Adipocyte (in vitro differentiated cells): Measurements from ENCODE around the gene PSMD13.

Experiments
- DNase-seq: peaks from one replicate; pipeline ENCODE4 v3.0.0-alpha.2; 2015; ENCODE audit warnings: low read depth
- H3K27me3 ChIP-seq: replicated peaks from 2 replicates; pipeline ENCODE4 v1.7.0; 2013; ENCODE audit warnings: mild to moderate bottlenecking, low read length, moderate library complexity; ENCODE audit not compliant: control insufficient read depth, insufficient read depth
- H3K36me3 ChIP-seq: 2 replicates; pipeline ENCODE4 v1.7.0; 2013; ENCODE audit warnings: low read length, mild to moderate bottlenecking, moderate library complexity; ENCODE audit not compliant: control insufficient read depth, insufficient read depth, severe bottlenecking
- H3K4me1 ChIP-seq: 2 replicates; pipeline ENCODE4 v1.7.0; 2013; ENCODE audit warnings: mild to moderate bottlenecking, low read length, moderate library complexity; ENCODE audit not compliant: control insufficient read depth, insufficient read depth
- H3K4me3 ChIP-seq: 2 replicates; pipeline ENCODE4 v1.7.0; 2013; ENCODE audit warnings: mild to moderate bottlenecking, low read length, moderate library complexity
- H3K9ac ChIP-seq: 2 replicates; pipeline ENCODE4 v1.7.0; 2013; ENCODE audit warnings: mild to moderate bottlenecking, low read length, moderate library complexity
- H3K9me3 ChIP-seq: 2 replicates; pipeline ENCODE4 v1.7.0; 2013; ENCODE audit warnings: mild to moderate bottlenecking, low read length, moderate library complexity; ENCODE audit not compliant: control insufficient read depth

PSMD13 gene

GRCh38 chr11:287821-288477, 51.2 kb downstream of the PSMD13 start:
- H3K4me1 ChIP-seq = peaks cover 4% of the 10 kb centered on the region
- no peaks in the 10 kb centered on the region for H3K36me3 ChIP-seq
- H3K9me3 ChIP-seq = no peaks in the 10 kb centered on the region
- H3K4me3 ChIP-seq = peak overlapping the region; percentile 79
- peaks cover 26% of the 10 kb centered on the region for H3K27me3 ChIP-seq
- peak overlapping the region; percentile 64 for H3K9ac ChIP-seq
- no peak for DNase-seq

DNA sequence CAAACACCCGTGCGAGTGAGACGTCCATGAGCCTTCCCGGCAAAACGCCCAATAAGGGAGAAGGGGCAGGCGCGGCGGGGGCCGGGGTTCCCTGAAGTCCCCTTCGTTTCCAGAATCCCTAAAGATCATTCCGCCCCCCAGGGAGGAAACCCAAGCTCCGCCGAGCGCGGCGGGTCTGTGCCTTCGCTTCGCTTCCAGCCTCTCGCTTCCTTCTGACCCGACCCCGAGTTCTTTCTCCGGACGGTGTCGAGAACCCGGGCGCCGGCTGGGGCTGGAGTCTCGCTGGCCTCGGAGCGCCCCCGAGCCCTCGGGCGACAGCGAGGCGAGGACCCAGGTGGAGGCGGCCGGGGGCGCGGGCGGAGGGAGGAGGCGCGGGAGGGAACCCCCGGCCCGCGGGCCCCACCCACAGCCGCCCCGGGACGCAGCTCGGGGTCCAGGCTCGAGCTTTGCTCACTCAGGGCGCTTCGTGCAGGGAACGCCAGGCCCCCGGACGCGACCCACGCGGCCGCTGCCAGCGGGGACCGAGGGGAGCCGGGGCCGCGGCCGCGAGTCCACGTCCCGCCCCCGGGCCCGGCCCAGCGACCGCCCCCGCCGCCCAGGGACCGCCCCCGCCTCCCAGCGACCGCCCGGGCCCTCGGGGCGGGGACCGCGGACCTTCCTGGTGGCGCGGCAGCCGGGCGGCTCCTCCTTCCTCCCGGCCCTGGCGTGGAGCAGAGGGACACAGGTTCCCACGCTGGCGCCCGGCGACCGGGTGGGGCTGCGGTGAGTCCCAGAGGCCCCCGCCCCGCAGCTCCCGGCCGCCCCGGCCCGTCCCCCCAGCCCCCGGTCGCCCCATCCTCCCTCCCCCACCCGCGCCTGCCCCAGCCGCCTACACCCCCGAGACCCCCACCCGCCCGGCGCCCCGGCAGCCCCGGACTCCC, 52.0 kb downstream of the PSMD13 start, which contains the start of gene PGGHG:
PGGHG (plus strand) TSS at position 649 of the 920 bp plus-strand sequence. CDS start 691 bp downstream, outside the sequence.
- Histone ChIP-seq H3K4me3 (peak within 1 kb of the TSS; percentile 79), H3K9ac (peak within 1 kb of the TSS; percentile 64), H3K36me3 (no peaks in the 10 kb centered on the region), H3K4me1 (peaks cover 4% of the 10 kb centered on the region), H3K27me3 (peaks cover 21% of the 10 kb centered on the region), H3K9me3 (no peaks in the 10 kb centered on the region)
- DNase-seq = peak; percentile 79

GRCh38 chr11:289398-289711, 52.6 kb downstream of the PSMD13 start:
- DNase-seq = no peak
- peaks cover 4% of the 10 kb centered on the region for H3K4me1 ChIP-seq
- H3K4me3 ChIP-seq = peak overlapping the region; percentile 41
- no peaks in the 10 kb centered on the region for H3K36me3 ChIP-seq
- no peak overlapping the region for H3K9ac ChIP-seq
- H3K9me3 ChIP-seq = no peaks in the 10 kb centered on the region
- H3K27me3 ChIP-seq = peaks cover 15% of the 10 kb centered on the region

DNA sequence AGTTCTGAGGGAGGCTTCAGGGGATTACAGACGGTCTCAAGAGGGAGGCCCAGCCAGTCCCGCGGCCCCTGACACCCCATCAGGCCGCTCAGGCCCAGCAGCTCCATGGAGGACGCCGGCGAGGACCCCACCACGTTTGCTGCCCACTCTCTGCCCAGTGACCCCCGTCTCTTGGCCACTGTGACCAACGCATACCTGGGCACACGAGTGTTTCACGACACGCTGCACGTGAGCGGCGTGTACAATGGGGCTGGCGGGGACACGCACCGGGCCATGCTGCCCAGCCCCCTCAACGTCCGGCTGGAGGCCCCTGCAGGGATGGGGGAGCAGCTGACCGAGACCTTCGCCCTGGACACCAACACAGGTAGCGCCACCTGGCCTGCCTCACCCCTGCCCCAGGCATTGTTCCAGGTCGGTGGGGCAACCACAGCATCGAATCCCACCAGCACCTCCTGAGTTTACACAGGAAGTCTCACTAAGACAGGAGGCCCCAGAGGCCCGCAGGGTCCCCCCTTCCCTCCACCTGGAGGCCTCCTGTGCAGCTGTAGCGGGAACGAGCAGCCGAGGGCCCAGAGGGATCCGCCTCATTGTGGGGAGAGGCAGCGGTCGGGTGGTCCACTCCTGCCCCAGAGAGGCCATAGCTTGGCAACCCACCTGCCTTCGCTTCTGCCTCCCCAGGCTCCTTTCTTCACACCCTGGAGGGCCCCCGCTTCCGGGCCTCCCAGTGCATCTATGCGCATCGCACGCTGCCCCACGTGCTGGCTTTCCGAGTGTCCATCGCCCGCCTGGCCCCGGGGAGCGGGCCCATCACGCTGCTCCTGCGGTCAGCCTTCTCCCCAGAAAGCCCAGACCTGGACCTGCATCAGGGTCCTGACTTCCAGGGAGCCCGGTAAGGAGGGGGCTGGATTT, 53.2 kb downstream of the PSMD13 start:
- Histone ChIP-seq H3K9ac (no peak overlapping the region), H3K9me3 (no peaks in the 10 kb centered on the region), H3K4me1 (peaks cover 4% of the 10 kb centered on the region), H3K36me3 (no peaks in the 10 kb centered on the region), H3K4me3 (peak overlapping the region; percentile 41), H3K27me3 (peaks cover 15% of the 10 kb centered on the region)
- DNase-seq = no peak

GRCh38 chr11:290621-291231, 54.0 kb downstream of the PSMD13 start:
- H3K9ac ChIP-seq = no peak overlapping the region
- DNase-seq = no peak

DNA sequence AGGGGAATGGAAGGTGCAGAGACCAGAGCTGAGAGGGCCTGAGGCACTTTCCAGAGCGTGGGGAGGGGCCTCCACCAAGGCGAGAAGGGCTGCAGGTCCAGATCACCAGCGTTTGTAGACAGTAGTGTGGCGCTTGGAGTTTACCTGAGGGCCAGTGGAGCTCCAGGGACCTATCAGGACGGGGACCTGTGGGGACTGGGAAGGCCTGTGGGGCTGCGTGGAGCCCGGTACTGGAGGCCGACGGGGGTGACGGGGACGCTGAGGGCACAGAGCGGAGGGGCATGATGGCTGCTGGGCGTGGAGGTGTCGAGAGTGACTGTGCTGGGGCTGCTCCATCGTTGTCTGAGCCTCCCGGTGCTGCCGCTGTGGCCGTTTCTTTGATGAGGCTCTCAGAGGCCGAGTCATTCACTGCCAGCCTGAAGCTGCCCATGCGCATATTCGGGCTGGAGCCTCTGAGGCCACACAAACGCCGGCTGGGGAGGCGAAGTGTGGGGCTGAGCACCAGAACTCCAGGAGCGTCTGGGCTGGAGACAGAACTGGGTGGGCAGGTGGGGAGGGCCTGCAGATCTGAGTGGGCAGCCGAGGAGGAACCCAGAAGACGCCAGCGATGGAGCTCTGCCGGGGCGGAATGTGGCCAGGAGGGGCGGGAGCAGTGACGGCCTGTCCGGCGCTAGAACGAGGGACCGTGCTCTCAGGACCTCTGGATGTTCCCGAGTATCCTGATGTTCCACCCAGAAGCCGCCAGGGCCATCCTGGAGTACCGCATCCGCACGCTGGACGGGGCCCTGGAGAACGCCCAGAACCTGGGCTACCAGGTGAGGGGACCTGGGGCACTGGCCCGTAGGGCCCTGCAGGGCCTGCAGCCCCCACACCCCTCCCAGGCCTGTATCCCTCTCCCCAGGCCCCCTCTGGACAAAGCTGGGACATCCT, 54.8 kb downstream of the PSMD13 start:
- Histone ChIP-seq H3K4me3 (no peak overlapping the region), H3K9ac (no peak overlapping the region), H3K4me1 (peaks cover 4% of the 10 kb centered on the region), H3K27me3 (peaks cover 9% of the 10 kb centered on the region), H3K9me3 (no peaks in the 10 kb centered on the region), H3K36me3 (no peaks in the 10 kb centered on the region)
- no peak for DNase-seq

More at GRCh38 chr11:290621-291231, 54.0 kb downstream of the PSMD13 start:
- Histone ChIP-seq H3K27me3 (peaks cover 11% of the 10 kb centered on the region), H3K9me3 (no peaks in the 10 kb centered on the region), H3K4me3 (no peak overlapping the region), H3K4me1 (peaks cover 4% of the 10 kb centered on the region), H3K36me3 (no peaks in the 10 kb centered on the region)

DNA sequence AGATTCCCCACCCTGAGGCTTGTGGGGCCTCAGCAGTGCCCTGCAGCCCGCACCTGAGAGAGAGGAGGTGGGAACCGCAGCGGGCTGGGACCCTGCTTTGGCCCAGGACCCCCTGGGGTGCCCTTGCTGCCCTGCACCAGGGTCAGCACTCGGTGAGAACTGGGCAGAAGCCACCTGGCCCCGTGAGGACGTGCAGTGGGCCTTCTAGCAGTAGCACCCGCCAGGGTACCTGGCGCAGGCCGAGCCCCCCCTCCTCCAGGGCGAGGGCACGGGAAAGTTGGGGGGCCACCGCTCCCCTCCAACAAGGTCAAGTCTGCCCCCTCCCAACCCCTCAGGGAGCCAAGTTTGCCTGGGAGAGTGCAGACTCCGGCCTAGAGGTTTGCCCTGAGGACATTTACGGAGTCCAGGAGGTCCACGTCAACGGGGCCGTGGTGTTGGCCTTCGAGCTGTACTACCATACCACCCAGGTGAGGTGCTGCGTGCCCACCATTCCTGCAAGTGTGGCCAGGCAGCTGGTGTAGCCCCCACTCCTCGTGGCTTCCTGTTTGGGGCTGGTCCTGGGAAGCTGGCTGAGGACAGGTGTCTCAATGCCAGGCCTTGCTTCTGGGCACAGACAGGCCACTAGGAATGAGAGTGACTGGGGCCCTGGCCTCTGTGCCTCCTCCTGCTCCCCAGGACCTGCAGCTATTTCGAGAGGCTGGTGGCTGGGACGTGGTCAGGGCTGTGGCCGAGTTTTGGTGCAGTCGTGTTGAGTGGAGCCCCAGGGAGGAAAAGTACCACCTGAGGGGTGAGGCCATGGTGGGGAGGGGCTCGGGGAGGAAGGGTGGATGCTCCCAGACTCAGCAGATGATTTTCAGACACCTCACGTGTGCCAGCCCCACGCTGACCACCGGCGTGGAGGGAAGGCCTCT, 55.7 kb downstream of the PSMD13 start:
- H3K36me3 ChIP-seq = no peaks in the 10 kb centered on the region
- H3K4me3 ChIP-seq = no peak overlapping the region
- H3K4me1 ChIP-seq = peaks cover 7% of the 10 kb centered on the region
- H3K9me3 ChIP-seq = no peaks in the 10 kb centered on the region
- peaks cover 9% of the 10 kb centered on the region for H3K27me3 ChIP-seq
- no peak overlapping the region for H3K9ac ChIP-seq
- DNase-seq = no peak

DNA sequence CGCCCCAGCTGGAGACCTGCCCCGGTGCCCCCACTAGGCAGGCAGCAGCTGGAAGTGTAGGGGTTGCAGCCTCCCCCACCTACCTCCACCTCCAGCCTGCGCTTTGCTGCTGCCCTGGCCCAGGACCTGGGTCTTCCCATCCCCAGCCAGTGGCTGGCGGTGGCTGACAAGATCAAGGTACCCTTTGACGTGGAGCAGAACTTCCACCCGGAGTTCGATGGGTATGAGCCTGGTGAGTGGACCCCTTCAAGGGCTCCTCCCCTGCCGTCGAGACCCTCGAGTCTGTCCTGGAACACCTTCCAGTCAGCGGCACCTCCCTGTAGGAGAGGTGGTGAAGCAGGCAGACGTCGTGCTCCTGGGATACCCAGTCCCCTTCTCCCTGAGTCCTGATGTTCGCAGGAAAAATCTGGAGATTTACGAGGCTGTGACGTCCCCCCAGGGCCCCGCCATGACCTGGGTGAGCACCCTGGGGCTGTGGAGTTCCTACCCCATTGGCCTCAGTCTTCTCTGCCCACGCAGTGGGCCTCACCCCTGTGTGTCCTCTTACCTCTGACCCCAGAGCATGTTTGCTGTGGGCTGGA, 56.6 kb downstream of the PSMD13 start:
- H3K36me3 ChIP-seq = no peaks in the 10 kb centered on the region
- peaks cover 5% of the 10 kb centered on the region for H3K27me3 ChIP-seq
- H3K4me1 ChIP-seq = peaks cover 8% of the 10 kb centered on the region
- H3K4me3 ChIP-seq = no peak overlapping the region
- DNase-seq = no peak
- H3K9ac ChIP-seq = no peak overlapping the region
- H3K9me3 ChIP-seq = no peaks in the 10 kb centered on the region
